Duodenal mucosa (tissue), 2 donors: ENCODE results near the gene MORN4.
"Not testable (repeated sequence)": the region's sequence is repeated elsewhere in the genome, so short reads cannot be mapped to it uniquely, and the experiment has no call there.

Source experiments
- H3K27ac ChIP-seq: one replicate; pipeline ENCODE4 v1.7.0; 2013; ENCODE audit warnings: low read depth, low read length
- H3K27me3 ChIP-seq, 2 donors: one replicate each; pipeline ENCODE4 v1.7.0; 2013; ENCODE audit warnings: low read length in 2 of 2, control low read depth in 1 of 2; ENCODE audit not compliant: insufficient read depth in 2 of 2, control insufficient read depth in 1 of 2
- H3K36me3 ChIP-seq, 2 donors: one replicate each; pipeline ENCODE4 v1.7.0; 2013; ENCODE audit warnings: low read length in 2 of 2, control low read depth in 1 of 2; ENCODE audit not compliant: insufficient read depth in 2 of 2, control insufficient read depth in 1 of 2
- H3K4me1 ChIP-seq, 2 donors: one replicate each; pipeline ENCODE4 v1.7.0; 2013; ENCODE audit warnings: low read length in 2 of 2, control low read depth in 1 of 2; ENCODE audit not compliant: insufficient read depth in 2 of 2, control insufficient read depth in 1 of 2
- H3K4me3 ChIP-seq, 2 donors: one replicate each; pipeline ENCODE4 v1.7.0; 2013; ENCODE audit warnings: low read length in 2 of 2, low read depth in 1 of 2
- H3K9ac ChIP-seq, 2 donors: one replicate each; pipeline ENCODE4 v1.7.0; 2013; ENCODE audit warnings: low read length in 2 of 2, low read depth in 1 of 2
- H3K9me3 ChIP-seq, 2 donors: one replicate each; pipeline ENCODE4 v1.7.0; 2013; ENCODE audit warnings: low read length in 2 of 2, control low read depth in 1 of 2; ENCODE audit not compliant: control insufficient read depth in 1 of 2

Gene MORN4

DNA sequence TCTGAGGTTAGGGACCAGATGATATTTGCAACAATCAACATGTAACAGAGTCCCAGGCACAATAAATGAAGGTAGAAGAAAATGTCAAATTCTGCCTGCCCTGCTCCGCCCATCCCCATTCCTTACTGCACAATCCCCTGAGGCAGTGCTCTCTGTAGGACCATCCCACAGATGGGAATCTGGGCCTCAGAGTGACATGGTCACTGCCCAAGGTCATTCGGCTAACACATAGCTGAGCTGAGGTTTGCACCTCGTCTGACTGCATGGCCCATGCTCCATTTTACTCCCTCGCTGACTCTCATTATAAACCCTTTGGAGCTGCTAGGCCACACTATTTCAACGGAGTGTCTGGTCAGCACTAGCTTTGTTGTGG lies 47.9 kb downstream of the MORN4 start:
- peak overlapping the region; percentile 26 for H3K27ac ChIP-seq

GRCh38 chr10:97584798-97585438 lies 48.4 kb downstream of the MORN4 start:
- Histone ChIP-seq H3K4me1 (no peaks in the 10 kb centered on the region), H3K9ac (no peak overlapping the region), H3K27me3 (no peaks in the 10 kb centered on the region), H3K9me3 (no peaks in the 10 kb centered on the region), H3K36me3 (no peaks in the 10 kb centered on the region), H3K27ac (peak overlapping the region; percentile 44), H3K4me3 (no peak overlapping the region)

More for the DNA sequence above, 47.9 kb downstream of the MORN4 start:
- Histone ChIP-seq H3K9me3 (no peaks in the 10 kb centered on the region), H3K4me3 (no peak overlapping the region), H3K27me3 (no peaks in the 10 kb centered on the region), H3K36me3 (no peaks in the 10 kb centered on the region), H3K4me1 (no peaks in the 10 kb centered on the region), H3K9ac (no peak overlapping the region)

GRCh38 chr10:97584060-97584797 lies 49.1 kb downstream of the MORN4 start, which contains the start of gene HOGA1:
HOGA1 (plus strand) TSS chr10:97584389; CDS start chr10:97584704, 315 bp downstream.
- no peaks in the 10 kb centered on the region for H3K9me3 ChIP-seq
- peak within 1 kb of the TSS; percentile 44 for H3K27ac ChIP-seq
- H3K9ac ChIP-seq: no peak within 1 kb of the TSS
- H3K27me3 ChIP-seq: no peaks in the 10 kb centered on the region
- no peak within 1 kb of the TSS for H3K4me3 ChIP-seq
- H3K4me1 ChIP-seq: no peaks in the 10 kb centered on the region
- no peaks in the 10 kb centered on the region for H3K36me3 ChIP-seq

DNA sequence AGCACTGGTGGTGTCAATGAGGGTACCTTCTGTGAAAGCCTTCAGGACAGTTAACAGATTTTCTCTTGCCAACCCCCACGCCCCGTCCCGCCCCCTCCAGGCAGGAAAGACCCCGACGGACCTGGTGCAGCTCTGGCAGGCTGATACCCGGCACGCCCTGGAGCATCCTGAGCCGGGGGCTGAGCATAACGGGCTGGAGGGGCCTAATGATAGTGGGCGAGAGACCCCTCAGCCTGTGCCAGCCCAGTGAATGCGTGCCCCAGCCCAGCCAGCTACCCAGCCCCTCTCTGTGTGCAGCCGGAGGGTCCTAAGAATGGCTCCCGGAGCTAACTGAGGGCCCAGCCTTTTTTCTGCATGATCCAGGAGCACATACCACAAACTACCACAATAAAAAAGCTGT lies 49.8 kb downstream of the MORN4 start:
- H3K9ac ChIP-seq: no peak overlapping the region
- H3K4me1 ChIP-seq: no peaks in the 10 kb centered on the region
- no peak overlapping the region for H3K27ac ChIP-seq

DNA sequence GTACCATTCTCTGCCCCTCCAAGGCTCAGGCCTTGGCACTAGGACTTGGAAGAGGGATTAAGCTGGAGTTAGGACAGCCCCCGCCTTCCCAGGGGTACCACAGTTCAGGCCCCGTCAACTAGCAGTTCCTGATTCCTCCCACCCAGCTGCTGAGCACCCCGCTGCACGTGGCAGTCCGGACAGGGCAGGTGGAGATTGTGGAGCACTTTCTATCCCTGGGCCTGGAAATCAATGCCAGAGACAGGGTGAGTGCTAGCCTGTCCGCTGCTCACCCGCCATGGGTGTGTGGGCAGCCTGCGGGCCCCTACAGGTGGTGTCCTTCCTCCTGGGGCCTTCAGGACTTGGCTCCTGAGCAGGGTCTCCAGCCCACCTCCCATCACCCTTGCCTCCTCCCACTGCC lies 51.1 kb downstream of the MORN4 start:
- H3K9ac ChIP-seq: no peak overlapping the region
- H3K36me3 ChIP-seq: no peaks in the 10 kb centered on the region
- H3K9me3 ChIP-seq: no peaks in the 10 kb centered on the region
- no peak overlapping the region for H3K4me3 ChIP-seq
- H3K27me3 ChIP-seq: peaks cover 0 to 5% of the 10 kb centered on the region in 2 donors
- no peak overlapping the region for H3K27ac ChIP-seq
- no peaks in the 10 kb centered on the region for H3K4me1 ChIP-seq

More for the DNA sequence above, 49.8 kb downstream of the MORN4 start:
- peaks cover 0 to 3% of the 10 kb centered on the region in 2 donors for H3K27me3 ChIP-seq
- no peaks in the 10 kb centered on the region for H3K9me3 ChIP-seq
- no peaks in the 10 kb centered on the region for H3K36me3 ChIP-seq
- H3K4me3 ChIP-seq: no peak overlapping the region

DNA sequence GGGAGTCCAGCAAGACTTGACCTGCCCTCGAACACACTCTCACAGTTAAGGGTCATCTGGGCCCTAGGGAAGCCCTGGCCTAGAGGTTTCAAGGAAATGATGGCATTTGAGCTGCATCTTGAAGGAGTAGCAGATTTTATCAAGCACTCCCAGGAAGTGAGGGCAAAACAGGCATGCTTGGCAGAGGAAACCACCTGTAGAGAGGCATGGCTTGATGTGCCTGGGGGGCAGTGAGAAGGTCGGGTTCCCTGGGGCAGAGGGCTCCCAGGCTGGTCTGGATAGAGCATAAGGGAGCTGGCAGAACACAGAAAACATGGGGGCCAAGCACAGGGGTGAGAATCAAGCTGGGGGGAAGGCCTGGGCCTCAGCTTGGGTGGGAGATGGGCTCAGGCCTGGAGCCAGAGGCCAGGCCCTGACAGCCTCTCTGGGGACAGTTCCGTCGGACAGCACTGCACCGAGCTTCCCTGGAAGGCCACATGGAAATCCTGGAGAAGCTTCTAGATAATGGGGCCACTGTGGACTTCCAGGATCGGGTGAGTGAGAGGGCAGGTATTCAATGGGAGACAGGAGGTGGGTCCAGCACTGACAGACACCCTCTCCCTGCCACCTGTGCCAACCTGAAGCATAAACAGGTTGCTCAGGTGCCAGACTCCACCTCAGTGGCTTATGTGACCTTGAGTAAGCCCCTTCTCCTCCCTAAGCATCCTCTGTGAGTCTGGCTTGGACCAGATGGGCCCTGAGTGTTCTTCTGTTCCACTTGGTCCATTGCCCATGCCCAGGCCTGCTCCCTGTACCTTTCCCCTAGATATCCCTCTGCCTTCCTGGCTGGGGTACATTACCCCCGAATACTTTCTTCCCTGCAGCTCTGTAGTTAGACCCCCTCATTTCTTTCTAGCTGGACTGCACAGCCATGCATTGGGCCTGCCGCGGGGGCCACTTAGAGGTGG lies 52.6 kb downstream of the MORN4 start:
- Histone ChIP-seq H3K9me3 (no peaks in the 10 kb centered on the region), H3K4me3 (no peak overlapping the region), H3K27ac (no peak overlapping the region), H3K9ac (no peak overlapping the region), H3K36me3 (no peaks in the 10 kb centered on the region), H3K27me3 (peaks cover 0 to 5% of the 10 kb centered on the region in 2 donors), H3K4me1 (no peaks in the 10 kb centered on the region)

DNA sequence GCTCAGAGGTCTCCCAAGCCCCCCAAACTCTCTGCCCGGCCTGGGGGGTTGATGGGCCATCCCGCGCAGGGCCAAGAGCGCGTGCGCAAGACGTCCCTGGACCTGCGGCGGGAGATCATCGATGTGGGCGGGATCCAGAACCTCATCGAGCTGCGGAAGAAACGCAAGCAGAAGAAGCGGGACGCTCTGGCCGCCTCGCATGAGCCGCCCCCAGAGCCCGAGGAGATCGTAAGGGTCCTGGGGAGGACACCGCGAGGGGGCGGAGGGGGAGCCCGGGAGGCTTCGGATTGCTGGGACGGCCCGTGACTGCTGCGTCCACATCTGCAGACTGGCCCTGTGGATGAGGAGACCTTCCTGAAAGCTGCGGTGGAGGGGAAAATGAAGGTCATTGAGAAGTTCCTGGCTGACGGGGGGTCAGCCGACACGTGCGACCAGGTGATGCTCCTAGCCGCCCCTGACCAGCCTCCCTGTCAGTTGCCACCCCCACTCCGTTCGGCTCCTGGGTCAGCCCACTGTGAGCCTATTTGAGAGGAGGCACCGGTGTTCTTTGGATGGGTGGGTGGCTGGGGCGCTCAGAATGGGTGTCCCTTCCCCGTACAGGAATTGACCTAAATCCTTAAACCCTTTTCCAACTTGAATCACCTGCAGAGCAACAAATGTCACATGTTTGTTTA lies 55.0 kb downstream of the MORN4 start:
- no peak overlapping the region for H3K9ac ChIP-seq
- no peak overlapping the region for H3K4me3 ChIP-seq
- H3K27me3 ChIP-seq: peaks cover 0 to 5% of the 10 kb centered on the region in 2 donors
- H3K27ac ChIP-seq: no peak overlapping the region
- H3K4me1 ChIP-seq: peaks cover 0 to 3% of the 10 kb centered on the region in 2 donors
- no peaks in the 10 kb centered on the region for H3K9me3 ChIP-seq
- H3K36me3 ChIP-seq: no peaks in the 10 kb centered on the region

DNA sequence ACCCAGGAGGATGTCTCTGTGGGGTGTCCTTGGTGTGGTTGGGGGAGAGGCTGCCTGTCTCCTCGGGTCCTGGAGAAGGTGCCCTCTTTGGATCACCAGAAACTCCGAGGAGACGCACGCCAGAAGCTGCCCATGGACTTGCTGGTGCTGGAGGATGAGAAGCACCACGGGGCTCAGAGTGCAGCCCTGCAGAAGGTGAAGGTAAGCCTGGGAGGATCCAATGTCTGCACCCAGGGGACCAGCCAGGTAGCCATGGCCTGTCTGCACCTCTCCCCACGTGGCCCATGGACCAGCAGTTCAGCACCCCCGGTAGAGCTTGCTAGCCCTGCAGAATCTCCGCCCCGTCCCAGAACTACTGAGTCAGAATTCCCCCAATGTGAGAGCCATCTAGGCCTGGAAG lies 55.6 kb downstream of the MORN4 start:
- peaks cover 0 to 3% of the 10 kb centered on the region in 2 donors for H3K4me1 ChIP-seq
- peaks cover 0 to 5% of the 10 kb centered on the region in 2 donors for H3K27me3 ChIP-seq
- H3K4me3 ChIP-seq: no peak overlapping the region
- H3K9ac ChIP-seq: no peak overlapping the region
- no peak overlapping the region for H3K27ac ChIP-seq
- H3K36me3 ChIP-seq: no peaks in the 10 kb centered on the region
- H3K9me3 ChIP-seq: no peaks in the 10 kb centered on the region

DNA sequence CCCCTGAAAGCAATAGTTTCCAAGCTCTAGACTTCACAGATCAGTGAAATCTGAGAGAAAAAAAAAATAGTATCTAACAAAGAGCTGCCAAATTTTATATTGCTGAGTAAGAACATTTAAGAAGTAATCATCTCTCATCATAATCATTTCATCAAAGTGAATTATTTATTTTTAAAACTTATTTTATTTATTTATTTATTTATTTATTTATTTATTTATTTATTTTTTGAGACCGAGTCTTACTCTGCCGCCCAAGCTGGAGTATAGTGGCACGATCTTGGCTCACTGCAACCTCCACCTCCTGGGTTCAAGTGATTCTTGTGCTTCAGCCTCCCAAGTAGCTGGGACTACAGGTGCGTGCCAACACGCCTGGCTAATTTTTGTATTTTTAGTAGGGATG lies 56.8 kb downstream of the MORN4 start:
- H3K9ac ChIP-seq, H3K36me3 ChIP-seq, H3K4me1 ChIP-seq, H3K9me3 ChIP-seq, H3K4me3 ChIP-seq, H3K27ac ChIP-seq, H3K27me3 ChIP-seq: not testable (repeated sequence)
